Esophagus mucosa (tissue), 1 donor: ENCODE measurements around the gene SHROOM4. TPM values are rescaled to one million over a fixed set of nuclear protein-coding genes. Genes with fewer than 3 reads are reported as not detected.

Source experiments
- ATAC-seq: fragments of 200-7000 bp; cut with Tn5 transposase; one replicate; pipeline ENCODE4 v1.9.1; 2020
- total RNA-seq: library from RNA; stranded (reverse); gene quantifications from one replicate; pipeline ENCODE4 v1.2.4, GENCODE V29; 2023
- donor health status: DM: yes; HTN: yes; CAD: no.

SHROOM4 gene
- total RNA-seq, 1 donor from 2014 or later: 1.7 TPM

GRCh38 chrX:50609796-50610195, 204.2 kb downstream of the SHROOM4 start:
- no peak for ATAC-seq

- ATAC-seq: no peak
Measured at GRCh38 chrX:50606300-50606950, 207.6 kb downstream of the SHROOM4 start.

- ATAC-seq: no peak
Measured at GRCh38 chrX:50596056-50596455, 217.9 kb downstream of the SHROOM4 start.

- ATAC-seq: no peak
Measured at GRCh38 chrX:50594788-50595187, 219.2 kb downstream of the SHROOM4 start.

- ATAC-seq: no peak
Measured at GRCh38 chrX:50586980-50587379, 227.0 kb downstream of the SHROOM4 start.

- no peak for ATAC-seq
Measured at GRCh38 chrX:50586407-50586806, 227.6 kb downstream of the SHROOM4 start.

- no peak for ATAC-seq
Measured at GRCh38 chrX:50581405-50581804, 232.6 kb downstream of the SHROOM4 start.

- peak; percentile 47 for ATAC-seq
Measured at GRCh38 chrX:50579955-50580354, 234.0 kb downstream of the SHROOM4 start.

GRCh38 chrX:50577326-50577725, 236.7 kb downstream of the SHROOM4 start:
- no peak for ATAC-seq

- ATAC-seq: no peak
Measured at GRCh38 chrX:50567636-50568035, 246.4 kb downstream of the SHROOM4 start.

GRCh38 chrX:50565718-50566117, 248.3 kb downstream of the SHROOM4 start:
- no peak for ATAC-seq

Other genes with a start within 250 kb of the SHROOM4 start
- gene BMP15, start 96.5 kb upstream of the SHROOM4 start, total RNA-seq: not detected